Measurements from ENCODE around the gene GPAM.

Gene GPAM

GRCh38 chr10:112176543-112176942 lies 7.0 kb downstream of the GPAM start:
- no peak for DNase-seq

- DNase-seq, result no peak
Observed at GRCh38 chr10:112175409-112175808, 8.2 kb downstream of the GPAM start.

- DNase-seq, result no peak
Observed at GRCh38 chr10:112173206-112173605, 10.4 kb downstream of the GPAM start.

DNA sequence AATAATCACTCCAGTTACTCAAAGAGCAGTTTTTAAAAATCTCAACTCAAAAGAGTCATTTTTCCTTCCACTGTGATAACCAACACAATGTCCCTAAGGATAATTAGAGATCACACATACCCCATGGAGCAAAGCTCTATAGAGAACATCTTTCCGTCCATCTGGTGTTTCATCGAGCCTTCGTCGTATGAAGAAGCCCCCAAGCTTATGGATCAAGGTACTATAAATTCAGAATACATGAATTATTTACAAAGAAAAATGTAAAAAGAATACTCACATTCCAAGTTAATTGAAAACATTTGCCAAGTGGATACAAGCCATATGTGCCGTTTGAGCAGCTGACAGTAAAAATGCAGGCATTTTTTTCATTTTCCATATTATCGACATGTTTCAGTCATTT lies 14.8 kb downstream of the GPAM start:
- DNase-seq, result no peak

DNA sequence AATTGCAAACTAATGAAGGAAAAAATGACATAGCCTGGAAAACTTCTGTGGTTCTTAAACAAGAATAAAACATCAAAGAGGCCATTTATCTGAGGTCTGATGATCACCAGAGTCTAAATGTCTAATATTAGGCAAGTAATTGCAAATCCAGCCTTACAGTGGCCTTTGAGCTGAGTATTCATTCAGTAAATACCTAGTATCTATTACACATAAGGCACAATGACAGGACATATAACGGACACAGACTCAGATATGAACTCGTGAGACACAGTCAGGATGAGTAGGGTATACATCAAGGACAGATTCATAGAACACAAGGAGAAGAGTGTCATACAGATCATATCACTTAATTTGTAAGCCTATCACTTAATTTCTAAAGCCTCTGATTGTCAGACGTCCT lies 16.8 kb downstream of the GPAM start:
- DNase-seq, result no peak

DNA sequence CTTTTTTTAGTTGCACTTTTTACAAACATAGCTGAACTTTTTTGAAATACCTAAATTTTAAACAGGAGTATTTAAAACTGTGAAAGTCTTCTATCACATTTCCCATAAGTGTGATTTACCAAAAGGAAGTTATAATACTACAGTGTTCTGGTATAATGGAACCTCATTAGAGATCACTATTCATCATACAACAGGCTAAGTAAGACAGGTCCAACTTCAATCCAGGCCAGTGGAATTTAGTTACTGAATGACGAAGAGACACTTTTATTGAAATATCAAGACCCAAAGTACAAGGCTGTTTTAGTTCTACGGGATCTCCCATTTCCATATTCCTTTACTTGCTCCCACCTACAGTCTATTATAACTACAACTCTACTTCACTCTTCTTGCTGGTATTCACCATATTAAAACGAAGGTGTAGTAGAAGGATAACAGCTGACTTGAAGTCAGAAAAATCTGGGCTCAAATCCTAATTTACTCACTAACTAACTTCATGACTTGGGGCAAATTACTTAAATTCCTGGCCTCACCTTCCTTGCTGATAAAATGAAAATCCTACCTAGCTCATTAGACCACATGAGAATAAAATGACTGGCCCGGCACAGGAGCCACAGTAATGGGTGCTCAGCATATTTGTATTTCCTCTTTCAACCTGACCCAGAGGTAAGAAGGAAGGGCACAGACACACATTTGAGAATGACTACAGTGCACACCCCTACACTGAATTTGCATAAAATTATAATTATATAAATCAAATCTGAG lies 21.6 kb downstream of the GPAM start:
- DNase-seq, result no peak

DNA sequence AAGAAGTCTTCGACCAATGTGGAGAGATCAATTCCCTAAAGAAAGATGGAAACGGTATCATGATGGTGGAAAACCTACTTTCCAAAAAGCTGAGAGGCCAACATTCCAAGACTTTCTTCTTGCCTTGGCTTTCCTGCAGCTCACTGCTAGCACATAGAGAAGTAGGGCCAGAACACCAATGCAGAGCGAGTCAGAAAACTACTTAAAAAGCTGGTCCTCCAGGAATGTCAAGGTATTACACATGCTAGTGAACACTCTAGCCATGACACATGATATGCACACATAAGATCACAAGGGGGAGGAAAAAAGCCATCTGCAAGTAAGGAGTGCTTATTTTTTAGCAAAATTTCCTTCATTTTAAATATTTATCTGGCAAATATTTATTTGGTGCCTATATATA lies 22.7 kb downstream of the GPAM start:
- no peak for DNase-seq

GRCh38 chr10:112159469-112159868 lies 24.1 kb downstream of the GPAM start:
- no peak for DNase-seq

- no peak for DNase-seq
Observed at GRCh38 chr10:112151524-112152039, 32.0 kb downstream of the GPAM start.

DNA sequence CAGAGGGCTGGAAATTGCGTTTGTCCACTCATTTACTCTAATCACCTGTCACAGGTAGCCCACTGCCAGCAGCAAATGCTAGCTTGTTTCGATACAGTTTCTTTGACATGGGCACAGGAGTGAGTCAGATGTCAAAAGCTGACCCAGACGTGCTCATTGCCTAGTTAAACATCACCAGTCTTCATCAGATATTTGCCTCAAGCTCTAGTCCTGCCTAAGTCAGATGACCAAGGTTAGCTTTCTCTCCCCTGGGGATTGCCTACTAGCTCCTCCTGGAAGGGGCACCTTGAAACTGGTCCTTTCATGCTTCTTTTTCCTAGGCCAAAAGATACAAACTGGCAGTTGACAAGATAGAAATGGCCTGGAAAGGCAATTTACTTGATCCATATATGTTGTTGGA lies 35.2 kb downstream of the GPAM start:
- DNase-seq, result no peak

- DNase-seq, result no peak
Observed at GRCh38 chr10:112146799-112147198, 36.8 kb downstream of the GPAM start.

DNA sequence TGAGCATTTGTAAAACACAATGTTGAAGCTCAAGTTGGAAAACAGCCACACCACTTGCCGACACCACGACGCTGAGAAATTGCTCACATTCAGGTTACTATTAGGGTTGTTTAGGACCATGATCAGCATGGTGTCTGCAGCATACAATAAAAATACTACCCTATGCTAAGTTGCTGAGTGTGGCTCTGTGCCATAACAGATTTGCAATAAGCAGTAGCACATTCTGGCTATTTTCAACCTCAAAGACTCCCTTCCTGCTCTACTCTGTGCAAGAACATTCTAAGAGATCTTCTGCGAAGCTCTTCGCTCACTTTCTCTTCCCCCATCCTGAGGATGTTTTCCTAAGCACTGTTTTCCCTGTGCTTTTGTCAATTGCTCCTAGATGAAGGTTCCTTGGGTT lies 38.3 kb downstream of the GPAM start:
- DNase-seq, result no peak

- DNase-seq, result no peak
Observed at GRCh38 chr10:112143420-112143819, 40.1 kb downstream of the GPAM start.

- peak; percentile 21 for DNase-seq
Observed at GRCh38 chr10:112141292-112141691, 42.3 kb downstream of the GPAM start.

GRCh38 chr10:112140110-112140970 lies 43.2 kb downstream of the GPAM start:
- peak; percentile 89 for DNase-seq

- DNase-seq, result no peak
Observed at GRCh38 chr10:112139176-112139575, 44.4 kb downstream of the GPAM start.

DNA sequence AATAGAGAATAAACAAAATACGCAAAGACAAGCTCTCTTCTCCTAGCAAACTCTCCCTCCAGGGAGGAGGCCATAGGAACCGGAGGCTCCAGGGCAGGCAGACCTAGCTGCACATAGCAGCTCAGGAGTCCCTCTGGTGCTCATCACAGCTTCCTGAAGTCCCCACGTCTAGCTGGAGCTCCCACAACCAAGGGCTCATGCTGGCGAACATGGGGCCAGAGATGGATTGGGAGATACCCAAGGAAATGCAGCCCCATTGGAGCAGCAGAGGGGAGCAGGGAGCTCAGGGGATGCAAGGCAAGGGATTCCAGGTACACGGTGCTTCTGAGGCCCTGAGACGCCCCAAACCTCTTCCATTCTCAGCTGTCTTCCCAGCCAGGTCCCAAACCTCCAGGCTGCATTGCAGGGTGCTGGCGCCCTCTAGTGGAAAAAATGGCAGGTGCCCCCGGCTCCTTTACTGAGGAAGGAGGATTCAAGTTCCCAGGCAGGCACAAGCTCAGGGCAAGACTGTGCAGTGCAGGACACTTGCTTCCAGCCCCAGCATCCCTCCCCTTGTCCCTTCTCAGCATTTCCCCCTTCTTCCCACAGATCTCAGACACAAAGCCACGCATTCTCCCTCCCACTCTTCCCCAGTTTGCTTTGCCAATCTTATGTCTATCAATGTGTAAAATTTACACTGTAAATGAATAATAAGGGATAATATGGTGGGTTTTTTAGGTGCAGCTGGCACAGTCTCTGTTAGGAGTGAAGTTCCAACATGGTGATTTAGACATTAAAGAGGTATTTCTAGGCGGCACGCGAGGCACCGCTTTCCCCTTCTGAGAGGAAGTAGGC lies 46.2 kb downstream of the GPAM start:
- peak; percentile 76 for DNase-seq

GRCh38 chr10:112136486-112137153 lies 46.9 kb downstream of the GPAM start:
- DNase-seq, result no peak

DNA sequence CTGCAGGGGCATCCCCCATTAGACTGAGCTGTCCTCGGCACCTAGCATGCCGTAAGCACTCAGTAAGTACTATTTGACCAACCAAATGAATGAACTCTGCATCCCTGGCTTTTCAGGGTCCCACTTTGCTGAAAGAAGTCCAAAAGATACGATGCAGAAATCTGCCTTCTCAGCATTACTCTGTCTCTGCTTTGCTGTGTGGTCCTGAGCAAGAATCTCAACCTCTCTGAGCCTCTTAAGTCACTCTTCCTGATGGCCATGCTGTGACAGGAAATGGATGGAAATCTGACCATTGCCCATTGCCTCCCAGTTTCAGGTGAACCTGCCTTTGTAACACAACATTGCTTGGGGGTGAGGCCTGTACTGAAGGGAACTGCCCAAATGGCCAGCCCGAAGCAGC lies 48.0 kb downstream of the GPAM start:
- no peak for DNase-seq

DNA sequence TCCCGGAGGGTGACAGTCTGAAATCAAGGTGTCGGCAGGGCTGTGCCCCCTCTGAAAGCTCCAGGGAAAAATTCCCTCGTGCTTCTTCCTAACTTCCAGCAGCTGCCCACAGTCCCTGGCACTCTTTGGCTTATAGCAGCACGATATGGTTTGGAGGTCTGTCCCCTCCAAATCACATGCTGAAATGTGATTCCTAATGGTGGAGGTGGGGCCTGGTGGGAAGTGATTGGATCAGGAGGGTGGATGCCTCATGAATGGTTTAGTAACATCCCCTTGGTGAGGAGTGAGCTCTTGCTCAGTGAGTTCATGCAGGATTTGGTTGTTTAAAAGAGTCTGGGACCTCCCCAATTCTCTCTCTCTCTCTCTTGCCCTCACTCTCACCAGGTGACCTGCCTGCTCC lies 51.1 kb downstream of the GPAM start:
- DNase-seq, result no peak

DNA sequence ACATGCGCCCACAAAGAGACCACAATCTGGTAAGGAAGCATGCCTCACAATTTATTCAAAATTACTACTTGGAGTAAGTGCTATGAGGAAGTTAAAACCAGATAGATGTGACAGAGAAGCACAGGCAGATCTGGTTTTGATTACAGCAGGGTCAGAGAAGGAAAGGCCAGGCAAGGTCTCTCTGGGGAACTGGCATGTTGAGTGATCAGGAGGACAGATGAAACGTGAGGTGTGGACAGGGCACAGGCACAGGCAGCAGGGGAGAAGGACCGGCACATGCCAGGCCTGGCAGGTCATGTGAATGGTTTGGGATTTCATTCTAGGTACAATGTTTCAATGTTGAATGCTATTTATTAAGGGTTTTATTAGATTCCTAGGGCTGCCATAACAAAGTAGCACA lies 51.6 kb downstream of the GPAM start:
- peak; percentile 11 for DNase-seq

GRCh38 chr10:112131346-112131745 lies 52.2 kb downstream of the GPAM start:
- no peak for DNase-seq

DNA sequence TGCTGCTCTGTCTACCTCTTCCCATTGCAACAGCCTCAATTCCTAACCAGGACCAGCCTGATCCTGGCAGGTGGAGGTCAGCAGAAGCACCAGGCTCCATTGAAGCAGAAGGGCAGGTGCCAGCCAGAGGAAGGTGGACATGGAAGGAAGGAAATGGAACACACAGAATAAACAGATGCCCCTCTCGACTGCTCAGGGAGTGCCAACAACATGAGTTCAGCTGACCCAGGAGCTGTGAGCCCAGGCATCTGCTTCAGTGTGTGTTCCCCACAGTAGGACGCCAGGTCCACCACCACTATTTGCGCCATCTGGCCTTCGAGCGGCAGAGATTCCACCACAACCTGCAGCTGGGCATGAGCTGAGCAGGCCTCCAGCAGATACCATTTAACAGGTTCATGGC lies 56.7 kb downstream of the GPAM start:
- no peak for DNase-seq

Data from hematopoietic multipotent progenitor cell treated with erythropoietin and hydrocortisone succinate and interleukin-3 and kit ligand, for 4 days (in vitro differentiated cells).